Hematopoietic multipotent progenitor cell treated with erythropoietin and hydrocortisone succinate and interleukin-3 and kit ligand, for 6 days (in vitro differentiated cells): ENCODE results near the gene EAF1.
"Not testable (repeated sequence)": the region's sequence is repeated elsewhere in the genome, so short reads cannot be mapped to it uniquely, and the experiment has no call there.

ENCODE experiments used
- DNase-seq: peaks from one replicate; pipeline ENCODE4 v3.0.0-alpha.2; 2015

EAF1 gene

DNA sequence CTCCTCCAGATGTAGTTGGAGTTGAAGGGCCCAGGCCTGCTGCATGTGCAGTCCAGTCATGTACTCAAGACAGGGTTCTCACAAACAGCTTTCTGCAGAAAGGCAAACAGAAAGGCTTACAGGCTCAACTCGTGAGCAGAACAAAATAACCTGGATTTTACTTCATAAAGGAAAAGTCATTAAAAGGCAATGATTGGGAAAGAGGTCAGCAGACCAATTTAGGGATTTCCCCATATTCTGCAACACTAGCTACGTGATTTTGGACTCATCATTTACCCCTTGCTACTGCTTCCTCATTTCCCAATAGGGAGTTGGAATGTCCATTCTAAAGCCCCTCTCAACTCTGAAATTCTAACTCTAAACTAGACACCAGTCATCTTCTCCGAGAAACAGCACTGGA is 18.2 kb upstream of the EAF1 start:
- no peak for DNase-seq

GRCh38 chr3:15409774-15410173 is 17.6 kb upstream of the EAF1 start:
- no peak for DNase-seq

GRCh38 chr3:15410966-15411365 is 16.4 kb upstream of the EAF1 start:
- not testable (repeated sequence) for DNase-seq

DNA sequence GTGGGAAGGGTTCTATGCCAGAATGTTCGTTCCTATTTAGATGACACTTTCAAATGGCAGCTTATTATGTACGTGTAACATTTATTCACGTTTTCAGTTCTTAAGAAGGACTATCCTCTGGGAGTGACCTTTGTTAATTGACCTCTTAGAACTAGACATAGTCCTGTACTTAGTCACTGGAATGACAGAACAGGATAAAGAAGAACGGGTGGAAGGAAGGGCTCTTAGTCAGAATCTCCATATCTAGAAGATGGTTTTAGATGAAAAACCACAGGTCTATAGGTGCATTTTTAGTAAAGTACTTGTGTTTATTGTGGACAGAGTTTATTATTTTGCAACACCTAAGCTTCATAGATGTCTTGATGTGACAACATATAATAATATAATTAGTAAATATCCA is 6.5 kb upstream of the EAF1 start:
- DNase-seq, result no peak

DNA sequence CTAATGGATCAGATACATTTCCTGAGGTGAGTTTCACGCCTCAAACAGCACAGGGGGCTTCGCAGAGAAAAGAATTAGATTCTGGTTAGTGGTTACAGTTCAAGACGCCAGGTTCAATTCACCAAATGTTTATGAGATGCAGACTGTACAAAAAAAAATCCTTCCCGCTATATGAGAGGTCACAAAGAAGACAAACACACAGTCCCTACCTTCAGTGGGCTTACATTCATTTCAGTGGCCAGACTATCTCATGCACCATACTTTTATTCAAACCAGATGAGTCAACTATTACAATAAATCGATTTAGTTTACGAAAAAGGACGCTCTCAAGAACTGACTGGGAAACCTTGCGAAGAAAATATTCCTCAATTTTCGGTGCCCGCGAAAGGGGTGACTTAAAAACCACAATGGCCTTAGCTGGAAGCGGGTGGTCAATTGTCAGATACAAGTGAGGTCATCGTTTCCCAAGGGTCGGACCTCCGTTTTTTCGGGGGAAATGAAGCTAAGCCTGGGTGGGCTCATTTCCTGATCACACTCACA is 749 bp upstream of the EAF1 start:
- DNase-seq, result peak; percentile 16

DNA sequence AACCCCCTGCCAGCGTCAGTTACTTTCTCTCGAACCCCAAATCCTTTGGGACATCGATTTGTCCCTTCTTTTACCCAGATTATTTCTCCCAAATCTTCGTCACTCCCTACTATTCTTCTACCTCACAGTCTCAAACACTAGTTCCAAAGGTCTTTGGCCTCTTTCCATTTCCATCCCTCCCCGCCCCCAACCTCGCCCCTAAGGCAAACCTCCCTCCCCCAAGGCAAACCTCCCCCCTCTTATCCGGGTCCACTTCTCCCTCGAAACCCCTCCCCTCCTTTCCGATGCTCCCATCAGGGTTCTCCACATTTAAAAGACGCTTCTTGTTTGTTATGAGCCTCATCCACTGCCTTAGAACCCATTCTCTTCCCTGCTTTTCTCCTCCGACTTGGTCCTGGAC is 583 bp downstream of the EAF1 start:
- DNase-seq, result peak; percentile 32

DNA sequence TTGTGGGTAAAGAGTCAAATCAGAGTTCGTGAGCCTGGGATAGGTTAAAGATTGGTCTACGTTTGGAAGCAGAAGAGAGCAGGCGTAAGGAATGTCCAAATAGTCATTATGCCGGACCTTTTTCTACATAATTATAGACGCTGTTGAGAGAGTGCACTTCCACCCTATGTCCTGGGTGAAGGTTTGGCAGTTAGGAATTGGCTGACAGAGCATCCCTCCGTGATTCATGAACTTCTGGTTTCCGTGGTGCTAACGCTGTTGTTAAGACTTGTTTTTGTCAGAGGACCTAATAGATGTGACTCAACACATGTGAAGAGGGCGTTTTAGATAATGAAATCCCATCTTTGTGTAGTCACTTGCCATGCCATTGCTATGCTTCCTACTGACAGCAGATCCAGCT is 1.1 kb downstream of the EAF1 start:
- DNase-seq, result peak; percentile 44

DNA sequence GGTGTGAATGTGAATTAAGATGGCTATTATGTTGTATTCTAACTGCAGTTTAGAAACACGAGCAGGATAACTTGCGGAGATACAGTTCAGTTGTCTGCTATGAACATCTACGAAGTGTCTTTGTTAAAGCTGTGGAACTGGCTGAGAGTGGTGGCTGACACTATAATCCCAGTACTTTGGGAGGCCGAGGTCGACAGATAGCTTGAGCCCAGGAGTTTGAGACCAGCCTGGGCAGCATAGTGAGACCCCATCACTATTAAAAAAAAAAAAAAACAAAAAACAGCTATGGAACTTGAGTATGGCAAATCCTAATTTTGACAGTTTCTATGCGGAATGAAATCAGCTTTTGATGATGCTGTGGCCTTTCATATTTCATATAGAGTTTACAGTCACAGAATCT is 1.7 kb downstream of the EAF1 start:
- DNase-seq, result no peak

- DNase-seq, result no peak
Measured at GRCh38 chr3:15430624-15431023, 3.2 kb downstream of the EAF1 start.

GRCh38 chr3:15431256-15431837 is 3.9 kb downstream of the EAF1 start:
- no peak for DNase-seq

GRCh38 chr3:15433531-15433930 is 6.1 kb downstream of the EAF1 start:
- no peak for DNase-seq

DNA sequence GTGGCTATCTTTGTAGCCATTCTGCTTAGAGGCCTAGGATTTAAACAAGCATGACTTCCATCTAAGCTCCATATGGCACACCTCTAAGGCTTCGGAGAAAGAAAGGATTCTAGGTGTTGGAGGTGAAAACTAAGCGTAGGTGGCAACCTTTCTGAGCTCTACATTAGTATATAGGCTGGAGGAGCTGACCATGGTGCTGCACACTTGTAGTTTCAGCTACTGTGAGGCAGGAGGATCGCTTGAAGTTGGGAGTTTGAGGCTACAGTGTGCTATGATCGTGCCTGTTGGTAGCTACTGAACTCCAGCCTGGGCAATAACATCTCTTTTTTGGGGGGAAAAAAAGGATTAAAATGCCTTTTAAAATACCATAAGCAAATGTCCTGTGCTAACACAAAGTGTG is 7.4 kb downstream of the EAF1 start:
- DNase-seq, result peak; percentile 38

GRCh38 chr3:15436246-15436645 is 8.8 kb downstream of the EAF1 start:
- DNase-seq, result no peak

DNA sequence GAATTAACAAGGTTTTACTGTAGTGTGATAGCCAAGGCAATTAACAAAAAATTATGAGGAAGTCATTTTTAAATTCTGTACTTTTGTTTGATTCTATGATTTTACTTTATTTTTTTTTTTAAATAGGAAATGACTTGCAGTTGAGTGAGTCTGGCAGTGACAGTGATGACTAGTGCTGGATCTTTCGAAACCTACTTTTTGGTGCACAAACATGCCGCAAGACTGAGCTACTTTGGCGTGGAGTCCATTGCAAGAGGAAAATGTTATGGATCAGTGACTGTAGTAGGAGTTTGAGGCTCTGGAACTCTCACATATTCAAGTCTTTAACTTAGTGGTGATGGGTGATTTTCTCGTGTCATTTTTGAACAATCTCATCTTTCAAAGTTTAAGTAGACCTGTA is 11.6 kb downstream of the EAF1 start:
- peak; percentile 14 for DNase-seq

DNA sequence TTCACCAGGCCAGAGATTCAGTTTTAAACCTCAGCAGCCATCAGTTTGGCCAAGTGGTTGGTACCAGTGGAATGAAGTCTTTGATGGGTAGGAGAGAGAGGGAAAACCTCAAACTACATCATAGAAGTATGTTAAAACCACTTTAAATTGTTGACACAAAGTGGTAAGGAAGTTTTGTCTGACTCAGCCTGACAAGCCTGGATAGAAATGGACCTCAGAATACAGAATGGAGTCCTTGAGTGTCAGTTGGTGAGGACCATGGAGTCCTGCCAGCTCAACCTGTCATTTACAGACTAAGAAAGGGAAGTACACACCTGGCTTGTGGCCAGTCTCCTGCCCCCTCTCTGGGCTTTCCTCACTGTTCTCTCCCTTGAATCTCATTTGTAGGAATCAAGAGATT is 12.1 kb downstream of the EAF1 start:
- DNase-seq, result no peak

GRCh38 chr3:15440891-15441290 is 13.5 kb downstream of the EAF1 start:
- DNase-seq, result peak; percentile 34

- DNase-seq, result no peak
Measured at GRCh38 chr3:15443826-15444524, 16.6 kb downstream of the EAF1 start.

DNA sequence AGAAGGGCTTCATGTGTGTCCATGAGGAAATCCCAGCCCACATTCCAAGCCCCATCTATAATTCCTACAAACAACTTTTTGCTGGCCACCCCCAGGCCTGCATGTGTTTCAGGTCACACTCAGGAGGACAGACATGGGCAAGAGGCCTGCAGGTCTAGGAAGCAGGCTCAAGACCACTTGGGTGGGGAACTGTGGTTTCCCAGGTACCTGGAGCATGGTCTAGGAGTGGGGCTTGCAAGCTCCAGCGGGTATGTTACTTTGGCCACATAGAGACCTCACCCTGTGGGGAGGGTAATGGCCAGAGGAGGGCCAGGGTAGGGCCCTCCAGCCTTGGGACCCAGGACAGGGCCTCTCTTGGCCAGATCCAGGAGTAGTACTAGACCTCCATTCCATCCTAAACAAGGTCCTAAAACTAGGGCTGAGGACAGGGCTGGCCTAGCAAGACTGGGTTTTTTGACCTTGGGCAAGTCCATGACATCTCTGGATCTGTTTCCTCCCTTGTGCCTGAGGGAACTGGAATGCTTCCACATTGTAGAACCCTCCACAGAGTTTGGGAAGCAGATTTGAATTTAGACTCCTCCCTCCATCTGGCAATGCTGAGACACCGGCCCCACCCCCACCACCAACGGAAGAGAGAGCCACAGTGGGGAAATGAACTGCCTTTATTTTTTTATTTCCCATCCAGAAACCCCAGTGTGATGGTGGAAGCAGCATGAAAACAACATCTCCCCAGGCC is 22.3 kb downstream of the EAF1 start:
- DNase-seq, result no peak

DNA sequence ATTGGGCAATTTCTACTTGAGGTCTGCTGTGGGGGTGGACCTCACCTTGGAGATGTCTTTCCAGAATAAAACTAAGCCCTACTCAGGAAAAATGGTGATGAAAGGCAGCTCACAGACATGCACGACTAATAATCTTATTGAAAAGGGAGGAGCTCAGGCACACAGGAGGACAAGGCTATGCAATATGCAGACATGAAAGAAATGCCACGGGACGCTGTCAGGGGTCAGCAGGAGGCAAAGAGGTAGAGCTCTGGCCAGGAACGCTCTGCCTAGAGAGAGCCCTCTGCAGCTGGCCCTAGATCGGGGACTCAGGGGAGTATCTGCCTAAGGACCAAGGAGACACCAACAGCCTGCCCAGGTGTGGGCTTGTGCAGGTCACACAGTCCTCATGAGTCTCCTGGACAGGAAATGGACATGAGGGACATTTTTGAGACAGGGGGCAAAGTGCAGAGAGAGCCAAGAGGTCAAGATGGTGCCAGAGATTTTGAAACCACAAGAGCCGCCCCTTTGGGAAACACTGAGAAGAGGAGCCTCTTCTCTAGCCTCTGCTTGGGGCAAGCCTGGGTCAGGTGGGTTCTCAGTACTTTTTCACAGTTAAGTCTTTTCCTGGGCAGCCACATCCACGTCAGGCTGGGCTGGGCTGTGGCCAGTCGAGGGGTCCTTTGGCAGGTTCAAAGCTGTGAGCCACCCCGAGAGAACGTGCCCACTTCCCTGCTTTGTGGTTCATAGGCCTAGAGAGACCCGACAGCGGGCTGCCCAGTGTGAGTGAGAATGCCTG is 23.2 kb downstream of the EAF1 start:
- DNase-seq, result no peak

DNA sequence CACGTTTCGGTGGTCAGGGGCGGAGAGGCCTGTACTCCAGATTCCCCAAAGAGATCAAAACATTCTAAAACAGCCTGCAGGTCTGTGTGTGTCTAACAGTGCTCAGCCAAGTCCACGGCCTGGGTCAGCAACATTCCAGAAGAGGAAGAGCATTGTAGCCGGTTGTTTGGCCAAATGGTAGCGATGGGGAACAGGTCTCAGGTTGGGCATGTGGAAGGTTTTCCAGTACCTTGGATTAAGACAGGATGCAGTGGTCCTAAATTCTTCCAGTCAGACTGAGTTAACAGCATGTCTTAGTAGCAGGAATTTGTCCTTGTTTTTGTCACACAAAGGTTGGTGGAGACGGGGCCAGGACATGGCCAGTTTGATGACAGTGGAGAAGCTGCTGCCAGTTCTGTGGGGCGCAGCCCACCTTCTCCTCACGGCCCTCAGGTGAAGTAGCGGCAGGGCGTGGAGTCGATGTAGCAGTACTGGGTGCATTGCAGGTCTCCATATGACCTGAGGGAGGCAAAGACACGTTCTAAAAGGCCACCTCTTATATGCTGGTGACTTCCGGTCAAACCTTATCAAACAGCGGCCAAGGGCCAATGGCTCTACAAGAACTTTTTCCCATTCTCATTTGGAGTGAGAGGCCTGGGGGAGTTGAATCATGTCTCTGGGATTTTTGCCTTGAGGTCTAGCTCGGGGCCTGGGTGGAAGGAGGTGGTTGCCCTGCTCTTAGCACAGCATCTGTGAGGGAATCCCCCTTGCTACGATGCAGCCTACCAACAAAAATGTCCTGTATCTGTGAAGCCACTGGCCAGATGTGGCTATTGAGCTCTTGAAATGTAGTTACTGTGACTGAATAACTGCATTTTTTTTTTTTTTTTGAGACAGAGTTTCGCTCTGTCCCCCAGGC is 24.1 kb downstream of the EAF1 start:
- DNase-seq, result no peak

GRCh38 chr3:15452156-15452555 is 24.8 kb downstream of the EAF1 start:
- no peak for DNase-seq

- no peak for DNase-seq
Measured at GRCh38 chr3:15452961-15453360, 25.6 kb downstream of the EAF1 start.
